HG02970 (cell line): ENCODE results near the gene NBL1.

ENCODE experiments used
- ATAC-seq: cut with Tn5 transposase; IDR thresholded peaks from one replicate; pipeline ENCODE4 v1.9.1; 2021; ENCODE audit warnings: mild to moderate bottlenecking, moderate library complexity, moderate number of reproducible peaks; ENCODE audit not compliant: unreplicated experiment, low FRiP score

The NBL1 gene

DNA sequence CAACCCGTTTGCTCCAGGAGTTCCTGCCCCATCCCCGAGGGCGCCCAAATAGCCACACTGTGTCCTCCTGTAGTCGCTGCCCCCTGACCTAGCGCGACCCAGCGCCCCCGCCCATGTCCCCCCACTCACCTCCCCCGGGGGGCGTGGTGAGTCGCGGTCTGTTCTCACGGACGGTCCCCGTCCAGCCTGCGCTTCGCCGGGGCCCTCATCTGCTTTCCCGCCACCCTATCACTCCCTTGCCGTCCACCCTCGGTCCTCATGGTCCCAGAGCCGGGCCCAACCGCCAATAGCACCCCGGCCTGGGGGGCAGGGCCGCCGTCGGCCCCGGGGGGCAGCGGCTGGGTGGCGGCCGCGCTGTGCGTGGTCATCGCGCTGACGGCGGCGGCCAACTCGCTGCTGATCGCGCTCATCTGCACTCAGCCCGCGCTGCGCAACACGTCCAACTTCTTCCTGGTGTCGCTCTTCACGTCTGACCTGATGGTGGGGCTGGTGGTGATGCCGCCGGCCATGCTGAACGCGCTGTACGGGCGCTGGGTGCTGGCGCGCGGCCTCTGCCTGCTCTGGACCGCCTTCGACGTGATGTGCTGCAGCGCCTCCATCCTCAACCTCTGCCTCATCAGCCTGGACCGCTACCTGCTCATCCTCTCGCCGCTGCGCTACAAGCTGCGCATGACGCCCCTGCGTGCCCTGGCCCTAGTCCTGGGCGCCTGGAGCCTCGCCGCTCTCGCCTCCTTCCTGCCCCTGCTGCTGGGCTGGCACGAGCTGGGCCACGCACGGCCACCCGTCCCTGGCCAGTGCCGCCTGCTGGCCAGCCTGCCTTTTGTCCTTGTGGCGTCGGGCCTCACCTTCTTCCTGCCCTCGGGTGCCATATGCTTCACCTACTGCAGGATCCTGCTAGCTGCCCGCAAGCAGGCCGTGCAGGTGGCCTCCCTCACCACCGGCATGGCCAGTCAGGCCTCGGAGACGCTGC lies 21.7 kb downstream of the NBL1 start:
- ATAC-seq = no peak

DNA sequence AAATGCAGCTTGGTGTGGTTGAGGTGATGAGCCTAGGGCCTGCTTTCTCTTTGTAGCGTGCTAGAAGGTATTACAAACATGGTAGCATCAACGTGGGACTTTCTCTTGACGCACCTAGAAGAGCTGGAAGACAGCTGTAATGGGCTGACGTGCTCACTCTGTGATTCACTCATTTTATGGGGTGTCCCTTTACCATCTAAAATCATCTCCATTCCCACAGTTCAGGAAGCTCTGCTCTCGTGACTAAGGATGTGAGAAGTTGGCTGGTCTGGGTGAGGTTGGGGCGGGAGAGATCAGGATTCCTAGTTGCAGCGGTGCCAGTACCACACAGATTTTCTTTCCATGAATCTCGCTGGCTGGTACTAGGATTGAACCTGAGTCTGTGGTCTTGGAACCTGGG lies 24.8 kb downstream of the NBL1 start:
- ATAC-seq = no peak

DNA sequence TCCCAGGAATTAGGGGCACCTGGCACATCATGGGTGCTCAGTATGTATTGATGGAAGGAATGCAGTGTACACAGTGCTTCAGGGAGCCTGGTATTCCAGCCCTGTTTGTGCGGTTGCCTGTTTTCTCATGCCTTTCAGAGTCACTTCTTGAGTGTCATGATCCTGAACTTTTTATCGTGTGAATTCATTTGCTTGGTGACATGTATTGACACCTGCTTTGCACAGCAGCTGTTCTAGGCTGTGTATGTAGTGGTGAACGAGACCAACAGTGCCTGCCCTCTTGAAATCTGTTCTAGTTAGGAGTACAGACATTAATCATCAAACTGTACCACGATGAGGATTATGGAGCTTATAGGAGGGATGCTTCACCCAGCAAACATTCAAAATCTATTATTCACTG lies 26.7 kb downstream of the NBL1 start:
- no peak for ATAC-seq

DNA sequence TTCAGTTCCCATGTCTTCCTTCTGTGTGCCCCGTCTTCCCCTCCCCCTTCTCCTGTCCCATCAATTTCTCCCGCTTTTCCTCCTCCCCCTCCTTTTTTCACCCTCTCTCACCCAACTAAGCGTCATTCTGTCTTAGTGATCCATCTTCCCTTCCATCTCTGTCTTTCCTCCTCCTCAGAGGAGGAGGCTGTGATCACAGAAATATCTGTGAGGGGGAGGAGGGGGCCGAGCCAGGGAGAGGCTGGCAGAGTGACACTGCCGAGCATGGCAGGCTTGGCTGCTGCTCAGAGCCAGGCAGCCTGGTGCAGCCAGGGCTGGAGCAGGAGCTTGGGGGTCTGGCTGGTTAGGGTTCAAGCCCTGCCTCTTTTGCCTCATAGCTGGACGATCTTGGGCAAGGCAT lies 28.1 kb downstream of the NBL1 start:
- ATAC-seq = no peak

DNA sequence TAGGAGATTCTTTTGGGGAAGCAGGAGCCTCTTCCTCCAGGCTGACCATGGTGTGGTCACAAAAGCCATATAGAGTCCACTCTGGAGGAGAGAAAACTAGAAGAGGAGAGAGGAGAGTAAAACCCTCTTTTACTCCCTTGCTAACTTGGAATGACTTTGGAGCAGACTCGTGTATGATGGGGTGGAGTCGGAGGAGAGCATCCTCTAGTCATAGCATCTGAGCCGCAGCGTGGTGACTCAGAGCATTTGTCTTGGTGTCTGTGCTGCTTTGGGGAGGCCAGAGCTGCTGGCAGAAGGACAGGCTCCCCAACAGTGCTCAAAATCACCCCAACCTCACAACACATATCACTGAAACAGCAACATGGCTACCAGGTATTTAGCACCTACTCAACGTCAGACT lies 31.7 kb downstream of the NBL1 start:
- no peak for ATAC-seq

DNA sequence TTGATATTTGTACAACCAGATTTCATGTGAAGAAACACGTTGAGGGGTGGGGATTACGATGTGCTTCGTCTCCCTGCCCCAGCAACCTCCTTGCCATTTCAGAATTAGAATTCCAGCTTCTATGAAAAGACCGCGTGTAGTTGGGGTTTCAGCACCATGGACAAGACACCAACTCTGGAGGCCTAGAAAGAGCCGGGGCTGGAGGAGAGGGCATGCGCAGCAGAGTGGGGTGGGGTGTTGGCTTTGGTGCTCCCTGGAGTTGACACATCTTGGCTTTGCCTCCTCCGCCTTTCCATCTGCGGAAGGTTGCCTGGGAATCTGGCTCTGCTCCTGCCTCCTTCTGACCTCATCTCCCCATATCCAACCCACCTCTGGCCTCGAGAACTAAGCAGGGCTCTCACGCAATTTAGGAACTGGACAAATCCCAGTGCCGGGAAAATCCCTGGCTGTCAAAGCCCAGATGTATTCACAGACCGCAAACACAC lies 32.4 kb downstream of the NBL1 start:
- ATAC-seq = no peak

DNA sequence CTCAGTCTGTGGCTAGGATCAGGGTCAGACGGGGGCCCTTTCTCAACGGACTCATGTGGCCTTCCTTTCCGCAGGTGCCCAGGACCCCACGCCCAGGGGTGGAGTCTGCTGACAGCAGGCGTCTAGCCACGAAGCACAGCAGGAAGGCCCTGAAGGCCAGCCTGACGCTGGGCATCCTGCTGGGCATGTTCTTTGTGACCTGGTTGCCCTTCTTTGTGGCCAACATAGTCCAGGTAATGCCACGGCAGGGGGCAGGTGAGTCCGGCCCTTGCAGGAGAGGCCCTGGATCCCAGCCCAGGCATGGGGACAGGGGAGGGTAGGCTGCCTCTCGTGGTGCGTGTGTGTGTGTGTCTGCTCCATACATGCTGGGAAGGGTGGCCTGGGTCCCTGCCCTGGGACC lies 34.4 kb downstream of the NBL1 start:
- no peak for ATAC-seq

DNA sequence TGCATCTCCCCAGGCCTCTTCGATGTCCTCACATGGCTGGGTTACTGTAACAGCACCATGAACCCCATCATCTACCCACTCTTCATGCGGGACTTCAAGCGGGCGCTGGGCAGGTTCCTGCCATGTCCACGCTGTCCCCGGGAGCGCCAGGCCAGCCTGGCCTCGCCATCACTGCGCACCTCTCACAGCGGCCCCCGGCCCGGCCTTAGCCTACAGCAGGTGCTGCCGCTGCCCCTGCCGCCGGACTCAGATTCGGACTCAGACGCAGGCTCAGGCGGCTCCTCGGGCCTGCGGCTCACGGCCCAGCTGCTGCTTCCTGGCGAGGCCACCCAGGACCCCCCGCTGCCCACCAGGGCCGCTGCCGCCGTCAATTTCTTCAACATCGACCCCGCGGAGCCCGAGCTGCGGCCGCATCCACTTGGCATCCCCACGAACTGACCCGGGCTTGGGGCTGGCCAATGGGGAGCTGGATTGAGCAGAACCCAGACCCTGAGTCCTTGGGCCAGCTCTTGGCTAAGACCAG lies 34.9 kb downstream of the NBL1 start:
- ATAC-seq = no peak

DNA sequence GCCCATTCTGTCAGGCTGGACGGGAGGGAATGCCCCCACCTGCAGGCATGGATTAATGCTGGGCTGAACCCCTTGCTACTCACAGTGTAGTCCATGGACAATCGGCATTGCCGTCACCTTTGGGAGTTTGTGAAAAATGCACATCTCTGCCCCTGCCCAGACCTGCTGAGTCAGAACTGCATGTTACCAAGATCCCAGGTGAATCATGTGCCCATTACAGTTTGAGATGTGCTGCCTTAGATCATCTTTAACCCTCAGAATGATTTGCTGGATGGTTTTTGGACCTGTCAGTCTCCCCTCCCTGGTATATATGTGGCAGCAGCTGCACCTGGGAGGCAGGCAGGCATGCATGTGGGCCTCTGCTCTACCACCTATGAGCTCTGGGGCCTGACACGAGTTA lies 35.6 kb downstream of the NBL1 start:
- no peak for ATAC-seq

DNA sequence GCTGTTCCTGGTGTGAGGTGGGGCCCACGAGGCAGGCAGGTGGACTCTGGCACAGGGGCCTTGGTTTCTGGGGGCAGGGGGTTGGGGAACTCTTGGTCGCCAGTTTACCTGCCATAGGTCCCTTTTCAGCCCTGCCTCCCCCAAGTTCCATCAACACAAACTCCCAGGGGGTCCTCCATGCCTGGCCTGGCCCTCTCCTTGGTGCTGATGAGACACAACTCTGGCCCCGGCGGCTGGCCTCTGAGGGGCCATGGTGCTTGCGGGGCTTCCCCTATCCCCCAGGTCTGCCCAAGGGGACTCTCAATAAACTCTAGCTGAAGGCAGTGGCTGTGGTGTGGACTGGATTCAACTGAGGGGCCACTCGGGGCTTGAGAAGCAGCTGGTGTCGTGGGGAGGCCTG lies 36.5 kb downstream of the NBL1 start:
- ATAC-seq = no peak

DNA sequence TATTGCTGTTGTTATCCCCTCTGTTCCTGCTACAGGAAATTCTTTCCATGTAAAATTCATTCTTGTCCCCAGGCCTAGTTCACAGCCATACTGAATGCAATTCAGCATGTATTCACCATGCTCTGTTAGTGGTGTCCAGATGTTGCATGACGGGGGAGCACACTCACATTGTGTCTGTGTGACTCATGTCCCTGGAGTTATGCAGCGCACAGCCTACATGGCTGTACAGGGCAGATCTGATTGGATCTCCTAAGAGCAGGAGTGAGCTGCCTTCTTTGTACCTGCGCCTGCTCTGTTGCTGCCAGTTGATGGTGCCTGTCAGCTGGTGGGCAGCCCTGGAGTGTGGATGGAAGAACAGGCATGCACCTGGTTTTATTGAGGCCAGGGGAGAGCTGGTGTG lies 38.1 kb downstream of the NBL1 start:
- no peak for ATAC-seq

DNA sequence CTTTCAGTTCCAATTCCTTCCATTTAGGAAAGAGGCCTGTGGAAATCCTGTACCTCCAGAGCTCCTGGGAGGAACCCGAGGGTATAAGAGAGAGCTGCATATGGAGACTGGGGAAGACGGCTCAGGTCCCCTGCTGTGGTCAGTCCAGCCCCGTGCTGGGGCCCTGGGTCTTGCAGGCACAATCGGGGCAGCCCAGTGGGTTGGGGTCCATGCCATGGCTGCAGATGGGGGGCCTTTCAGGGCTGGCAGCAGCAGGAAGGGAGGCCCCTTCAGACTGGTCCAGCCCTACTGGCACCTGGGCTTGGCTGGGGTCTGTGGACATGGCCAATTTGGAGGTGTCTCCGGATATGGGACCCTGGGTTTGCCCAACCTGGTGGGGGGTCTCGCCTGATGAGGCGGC lies 38.8 kb downstream of the NBL1 start:
- no peak for ATAC-seq

DNA sequence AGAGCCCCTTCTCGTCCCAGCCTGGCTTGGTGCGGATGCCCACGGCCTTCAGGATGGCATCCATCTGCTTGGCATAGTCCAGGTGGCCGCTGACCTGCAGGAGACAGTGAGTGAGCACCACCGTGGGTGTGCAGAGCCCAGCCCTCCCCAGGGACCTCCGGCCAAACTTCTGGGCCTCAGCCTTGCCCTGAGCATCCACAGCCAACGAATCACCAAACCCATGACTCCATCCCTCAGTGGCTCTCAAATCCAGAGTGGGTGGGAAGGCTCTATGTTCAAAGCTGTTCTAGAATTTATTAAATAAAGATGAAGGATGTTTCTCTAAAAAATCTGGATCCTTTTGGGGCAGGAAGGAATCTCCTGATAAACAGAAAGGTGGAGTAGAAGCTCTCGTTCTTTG lies 39.2 kb downstream of the NBL1 start:
- no peak for ATAC-seq

DNA sequence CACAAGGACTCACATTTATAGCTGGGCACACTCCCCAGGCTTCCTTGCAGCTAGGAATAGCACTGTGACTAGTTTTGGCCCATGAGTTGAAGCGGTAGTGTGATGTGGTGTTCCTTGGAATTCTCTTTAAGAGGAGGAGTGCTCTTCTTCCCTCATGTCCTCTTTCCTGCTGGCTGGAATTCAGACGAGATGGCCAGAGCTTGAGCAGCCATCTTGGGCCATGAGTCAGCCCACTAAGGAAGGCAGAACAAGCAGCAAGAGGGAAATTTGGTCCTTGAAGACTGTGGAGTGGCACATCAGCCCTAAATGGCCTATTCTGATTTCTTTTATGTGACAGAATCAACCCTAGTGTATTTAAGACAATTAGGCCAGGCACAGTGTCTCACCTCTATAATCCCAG lies 40.6 kb downstream of the NBL1 start:
- ATAC-seq = no peak

DNA sequence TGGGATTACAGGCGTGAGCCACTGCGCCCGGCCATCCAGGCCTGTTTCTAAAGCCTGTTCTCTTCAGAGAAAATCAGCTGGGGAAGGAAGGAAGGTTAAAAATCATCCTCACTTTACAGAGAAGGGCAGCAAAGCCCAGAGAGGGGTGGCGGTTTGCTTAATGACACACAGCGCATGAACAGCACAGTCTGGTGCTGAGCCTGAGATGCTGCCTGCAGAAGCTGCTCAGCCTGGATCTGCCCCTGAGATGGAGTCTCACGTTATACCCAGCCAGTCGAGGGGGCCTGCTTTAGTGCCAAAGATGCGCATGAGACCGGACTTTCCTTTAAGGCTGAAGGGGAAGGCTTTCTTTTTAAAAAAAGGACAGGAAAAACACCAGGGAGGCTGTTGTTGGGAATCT lies 41.9 kb downstream of the NBL1 start:
- ATAC-seq = no peak

DNA sequence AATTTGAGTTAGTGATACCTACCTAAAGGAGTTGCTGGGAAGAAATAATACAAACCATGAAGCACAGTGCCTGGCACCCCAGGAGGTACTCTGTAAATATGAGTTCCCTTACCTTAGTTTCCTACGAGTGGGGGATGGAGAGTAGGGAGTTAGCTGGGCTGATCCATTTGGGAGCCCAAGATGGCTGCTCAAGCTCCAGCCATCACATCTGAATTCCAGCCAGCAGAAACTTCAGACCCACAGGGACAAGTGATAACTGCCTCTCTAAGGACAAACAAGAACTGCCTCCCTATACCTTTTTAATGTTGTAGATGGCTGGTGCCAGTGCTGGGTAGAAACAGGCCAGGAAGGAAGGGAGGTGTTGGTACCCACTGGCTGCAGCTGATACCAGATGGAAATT lies 43.3 kb downstream of the NBL1 start:
- no peak for ATAC-seq

DNA sequence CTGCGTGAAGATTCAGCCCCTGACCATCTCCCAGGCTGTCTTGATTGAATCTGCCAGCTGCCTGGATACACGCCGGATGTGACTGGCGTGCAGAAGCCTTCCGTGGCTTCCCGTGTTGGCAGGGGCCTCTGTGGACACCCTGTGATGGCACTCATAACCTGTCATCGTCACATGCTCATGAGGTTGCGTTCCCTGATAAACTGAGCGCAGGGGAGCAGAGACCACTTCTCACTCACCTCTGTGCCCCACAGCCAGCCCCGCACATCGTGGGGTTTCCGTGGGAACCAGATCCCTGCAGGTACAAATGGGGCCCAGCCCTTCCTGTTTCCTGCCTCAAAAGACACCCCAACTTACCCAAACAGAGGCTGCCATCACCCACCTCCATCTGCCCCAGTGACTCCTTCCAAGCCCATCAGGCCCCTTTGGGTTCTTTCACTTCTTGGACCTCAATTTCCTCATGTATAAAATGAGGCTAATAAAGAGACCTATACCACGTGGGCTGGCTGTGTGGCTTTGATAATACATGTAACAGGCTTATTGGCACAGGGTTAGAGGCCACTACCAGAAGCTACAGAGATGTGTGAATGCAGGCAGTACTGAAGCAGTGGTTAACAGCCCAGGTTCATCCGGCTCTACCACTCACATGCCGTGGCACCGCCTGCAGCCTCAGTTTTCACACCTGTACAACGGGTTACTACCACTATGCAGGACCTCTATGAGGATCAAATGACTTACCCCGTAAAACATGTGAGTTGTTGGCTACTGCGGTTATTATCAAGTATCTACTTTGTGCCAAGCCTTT lies 44.1 kb downstream of the NBL1 start:
- ATAC-seq = no peak

DNA sequence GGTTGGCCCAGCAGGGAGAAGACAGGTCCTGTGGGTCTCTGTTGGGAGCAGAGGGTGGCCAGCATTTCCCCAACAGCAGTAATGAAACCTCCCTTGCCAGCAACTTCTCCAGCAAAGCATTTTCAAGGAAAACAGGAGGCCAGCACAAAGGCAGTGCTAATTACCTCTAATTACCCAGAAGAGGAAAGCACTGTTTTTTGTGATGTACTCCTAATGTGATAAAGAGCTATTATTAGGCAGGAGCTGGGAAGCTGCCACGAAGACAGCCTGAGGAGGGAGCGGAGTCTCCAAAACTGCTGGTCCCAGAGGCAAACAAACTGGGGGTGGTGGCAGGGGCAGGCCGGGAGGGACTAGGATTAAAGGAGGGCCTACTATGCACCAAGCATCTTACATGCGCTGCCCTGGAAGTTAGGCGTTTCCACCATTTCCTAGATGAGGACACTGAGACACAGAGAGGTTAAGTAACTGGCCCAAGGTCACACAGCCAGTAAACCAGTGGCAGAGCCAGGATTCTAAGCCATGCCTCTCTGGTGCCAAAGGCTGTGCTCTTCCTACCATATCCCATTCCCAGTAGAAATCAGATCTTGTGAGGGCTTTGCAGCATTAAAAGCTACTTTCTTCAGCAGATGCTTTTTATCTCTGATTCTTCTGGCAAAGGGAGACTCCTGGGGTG lies 45.1 kb downstream of the NBL1 start:
- no peak for ATAC-seq

DNA sequence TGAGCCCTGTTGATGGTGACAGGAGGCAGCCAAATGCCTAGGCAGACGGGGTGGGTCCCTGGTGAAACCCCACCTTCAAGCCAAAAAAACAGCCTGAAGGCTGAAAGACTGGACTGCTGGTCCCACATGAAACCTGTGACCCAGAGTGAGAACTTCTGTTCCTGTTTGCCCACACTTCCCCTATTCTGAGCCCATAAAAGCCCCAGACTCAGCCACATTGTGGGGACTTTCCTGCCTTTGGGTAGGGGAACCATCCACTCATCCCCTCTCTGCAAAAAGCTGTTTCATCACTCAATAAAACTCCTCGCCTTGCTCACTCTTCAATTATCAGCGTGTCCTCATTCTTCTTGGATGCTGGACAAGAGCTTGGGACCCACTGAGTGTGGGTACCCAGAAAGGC lies 45.7 kb downstream of the NBL1 start:
- ATAC-seq = no peak

DNA sequence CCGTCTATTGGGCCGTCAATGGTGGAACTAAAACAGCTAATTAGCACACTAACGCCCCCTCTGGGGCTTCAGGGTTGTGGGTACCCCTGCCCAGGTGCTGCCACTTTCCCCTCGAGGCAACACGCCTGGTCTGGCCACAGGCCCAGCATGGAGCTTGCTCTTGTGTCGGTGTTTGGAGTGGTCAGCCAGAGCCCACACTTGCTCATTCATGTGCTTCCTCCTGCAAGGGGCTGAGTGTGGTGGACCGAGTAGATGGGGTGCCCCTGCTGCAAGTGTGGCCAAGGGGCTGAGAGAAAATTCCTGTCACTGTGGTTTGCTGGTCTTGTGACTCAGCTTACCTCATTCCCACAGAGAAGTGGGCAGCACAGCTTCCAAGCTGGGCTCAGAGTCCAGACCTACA lies 46.2 kb downstream of the NBL1 start:
- no peak for ATAC-seq

DNA sequence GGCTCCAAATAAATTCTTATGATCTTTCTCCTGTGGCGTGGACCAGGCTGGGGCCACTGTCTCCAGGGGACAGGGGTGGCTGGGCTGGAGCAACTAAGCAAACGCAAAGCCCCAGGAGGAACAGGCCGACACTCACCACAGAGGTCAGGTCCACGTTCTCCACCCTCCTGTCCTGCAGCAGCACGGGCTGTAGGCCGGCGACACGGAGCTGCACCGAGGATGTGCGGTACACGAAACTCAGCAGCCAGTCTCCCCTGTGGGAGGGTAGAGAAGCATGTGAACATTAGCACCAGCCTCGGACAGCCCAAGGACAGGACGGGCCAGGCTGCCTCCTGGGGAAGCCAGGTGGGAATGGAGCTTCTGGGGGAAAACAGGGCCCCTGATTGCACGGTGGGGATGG lies 50.2 kb downstream of the NBL1 start:
- no peak for ATAC-seq
